OCI-LY1 (cell line): ENCODE data around the gene ZNHIT2.

Experiments used
- H2AFZ ChIP-seq: fragments of 200-600 bp; sonication (generic), shearing (Covaris generic); 2 replicates; pipeline ENCODE4 v1.6.0; 2014; ENCODE audit warnings: antibody characterized with exemption, mild to moderate bottlenecking, low read length
- H3F3A ChIP-seq: fragments of 200-600 bp; sonication (generic), shearing (Covaris generic); 2 replicates; pipeline ENCODE4 v1.6.0; 2014; ENCODE audit warnings: mild to moderate bottlenecking, antibody characterized with exemption, low read length, moderate library complexity; ENCODE audit not compliant: insufficient read depth
- H3K27ac ChIP-seq: fragments of 200-600 bp; sonication (generic); 2 replicates; pipeline ENCODE4 v1.5.1; 2014; ENCODE audit warnings: low read length, mixed run types, mild to moderate bottlenecking, low read depth; ENCODE audit not compliant: poor library complexity, severe bottlenecking
- H3K27me3 ChIP-seq: fragments of 200-600 bp; sonication (generic); 2 replicates; pipeline ENCODE4 v1.6.0; 2014; ENCODE audit warnings: antibody characterized with exemption, mild to moderate bottlenecking, low read length, moderate library complexity; ENCODE audit not compliant: insufficient read depth
- H3K36me3 ChIP-seq: fragments of 200-600 bp; sonication (generic); 2 replicates; pipeline ENCODE4 v1.6.1; 2014; ENCODE audit warnings: mild to moderate bottlenecking, antibody characterized with exemption, low read length, moderate library complexity, mixed read lengths; ENCODE audit not compliant: insufficient read depth
- H3K4me1 ChIP-seq: fragments of 200-600 bp; sonication (generic); 2 replicates; pipeline ENCODE4 v1.5.1; 2014; ENCODE audit warnings: mild to moderate bottlenecking, low read length, moderate library complexity; ENCODE audit not compliant: insufficient read depth, severe bottlenecking
- H3K4me2 ChIP-seq: fragments of 200-600 bp; sonication (generic), shearing (Covaris generic); 2 replicates; pipeline ENCODE4 v1.6.1; 2014; ENCODE audit warnings: low read length
- H3K4me3 ChIP-seq: fragments of 200-600 bp; sonication (generic); 2 replicates; pipeline ENCODE4 v1.5.1; 2014; ENCODE audit warnings: low read length, low read depth, mild to moderate bottlenecking, mixed read lengths; ENCODE audit not compliant: poor library complexity, severe bottlenecking
- H3K79me2 ChIP-seq: fragments of 200-600 bp; shearing (Covaris generic); 2 replicates; pipeline ENCODE4 v1.6.1; 2016; ENCODE audit warnings: mixed run types, low read length, mixed read lengths; ENCODE audit not compliant: insufficient read depth
- H3K9ac ChIP-seq: fragments of 200-600 bp; sonication (generic), shearing (Covaris generic); 2 replicates; pipeline ENCODE4 v1.6.1; 2014; ENCODE audit warnings: mild to moderate bottlenecking, low read length, mixed read lengths
- H3K9me2 ChIP-seq: fragments of 200-600 bp; sonication (generic), shearing (Covaris generic); 2 replicates; pipeline ENCODE4 v1.6.1; 2014; ENCODE audit warnings: low read depth, mild to moderate bottlenecking, low read length, mixed read lengths
- H3K9me3 ChIP-seq: fragments of 200-600 bp; shearing (Covaris generic); 2 replicates; pipeline ENCODE4 v1.6.1; 2014; ENCODE audit warnings: low read length, mixed read lengths
- H4K20me1 ChIP-seq: fragments of 200-600 bp; sonication (generic), shearing (Covaris generic); 2 replicates; pipeline ENCODE4 v1.6.0; 2016; ENCODE audit warnings: mild to moderate bottlenecking, low read length; ENCODE audit not compliant: insufficient read depth
- CTCF ChIP-seq: fragments of 200-600 bp; sonication (generic), shearing (Covaris generic); IDR thresholded peaks from 2 replicates; pipeline ENCODE4 v1.5.1; 2017; ENCODE audit warnings: mild to moderate bottlenecking, antibody characterized with exemption, low read length, moderate library complexity, mixed read lengths
- EZH2 ChIP-seq: fragments of 200-600 bp; sonication (generic), shearing (Covaris generic); IDR thresholded peaks from 2 replicates; pipeline ENCODE4 v1.8.0; 2017; ENCODE audit warnings: borderline replicate concordance, mixed run types, mild to moderate bottlenecking, antibody characterized with exemption, low read length, moderate library complexity, mixed read lengths

The ZNHIT2 gene

GRCh38 chr11:65087216-65087615 is 30.3 kb downstream of the ZNHIT2 start:
- no peaks in the 10 kb centered on the region for H3K9me2 ChIP-seq
- H3K4me3 ChIP-seq: no peak overlapping the region
- peaks cover 46% of the 10 kb centered on the region for H3K4me1 ChIP-seq
- H3K9me3 ChIP-seq: no peaks in the 10 kb centered on the region
- TF ChIP-seq CTCF (no peak), EZH2 (no peak)
- no peak overlapping the region for H2AFZ ChIP-seq
- H3K27ac ChIP-seq: no peak overlapping the region
- no peaks in the 10 kb centered on the region for H3F3A ChIP-seq
- H3K27me3 ChIP-seq: no peaks in the 10 kb centered on the region
- no peak overlapping the region for H3K4me2 ChIP-seq
- H4K20me1 ChIP-seq: no peaks in the 10 kb centered on the region
- peaks cover 41% of the 10 kb centered on the region; the same call in 1 of the 2 replicates for H3K36me3 ChIP-seq
- H3K79me2 ChIP-seq: peaks cover 13% of the 10 kb centered on the region
- no peak overlapping the region for H3K9ac ChIP-seq

GRCh38 chr11:65086809-65087208 is 30.7 kb downstream of the ZNHIT2 start:
- peaks cover 45% of the 10 kb centered on the region; the same call in 1 of the 2 replicates for H3K36me3 ChIP-seq

GRCh38 chr11:65085446-65085845 is 32.1 kb downstream of the ZNHIT2 start:
- TF ChIP-seq CTCF: no peak
- no peak for TF ChIP-seq EZH2
- H3K27ac ChIP-seq: no peak overlapping the region
- H3K9me3 ChIP-seq: no peaks in the 10 kb centered on the region
- H3F3A ChIP-seq: no peaks in the 10 kb centered on the region
- H3K79me2 ChIP-seq: peaks cover 18% of the 10 kb centered on the region
- no peaks in the 10 kb centered on the region for H3K27me3 ChIP-seq
- H3K4me2 ChIP-seq: no peak overlapping the region
- H3K4me1 ChIP-seq: peaks cover 43% of the 10 kb centered on the region
- H4K20me1 ChIP-seq: no peaks in the 10 kb centered on the region
- H3K9me2 ChIP-seq: no peaks in the 10 kb centered on the region
- no peak overlapping the region for H2AFZ ChIP-seq
- no peak overlapping the region for H3K4me3 ChIP-seq
- H3K9ac ChIP-seq: no peak overlapping the region; the same call in 1 of the 2 replicates
- H3K36me3 ChIP-seq: peaks cover 58% of the 10 kb centered on the region

More at GRCh38 chr11:65086809-65087208, 30.7 kb downstream of the ZNHIT2 start:
- peaks cover 17% of the 10 kb centered on the region for H3K79me2 ChIP-seq
- no peak overlapping the region for H3K4me3 ChIP-seq
- H3K9me2 ChIP-seq: no peaks in the 10 kb centered on the region
- no peaks in the 10 kb centered on the region for H3K9me3 ChIP-seq
- H4K20me1 ChIP-seq: no peaks in the 10 kb centered on the region
- H3K27me3 ChIP-seq: no peaks in the 10 kb centered on the region
- peaks cover 46% of the 10 kb centered on the region for H3K4me1 ChIP-seq
- no peak overlapping the region for H2AFZ ChIP-seq
- H3K27ac ChIP-seq: no peak overlapping the region
- H3K4me2 ChIP-seq: no peak overlapping the region
- no peaks in the 10 kb centered on the region for H3F3A ChIP-seq
- no peak overlapping the region for H3K9ac ChIP-seq
- TF ChIP-seq EZH2 (no peak), CTCF (no peak)
